ENCODE data around the gene RASSF5. TPM values are rescaled to one million over a fixed set of nuclear protein-coding genes. Genes with fewer than 3 reads are reported as not detected.

RASSF5 gene
- total and polyA plus RNA-seq, 9 of the 15 experiments (the other 6 are each of a cell fraction or from before 2014, with no cell fraction given): 6.1 to 41.0 (median 25.2) TPM

DNA sequence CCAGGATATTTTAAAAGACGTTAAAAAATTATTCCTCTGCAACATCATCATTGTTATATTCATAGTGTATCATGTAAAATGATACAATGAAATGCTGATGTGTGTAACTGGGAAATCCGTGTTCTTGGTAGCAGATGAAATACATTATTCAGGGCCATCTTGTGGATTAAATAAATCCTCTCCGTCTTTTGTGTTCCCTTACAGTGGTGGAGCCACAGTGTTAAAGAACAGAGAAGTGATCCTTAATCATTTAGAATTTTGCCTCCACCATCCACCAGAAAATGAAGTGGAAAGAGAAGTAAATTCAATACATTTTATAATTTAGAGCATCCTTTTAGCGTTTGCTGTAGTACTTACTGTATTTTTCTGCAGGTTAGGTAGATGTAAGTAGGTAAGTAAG, 129.3 kb downstream of the RASSF5 start:
- FAIRE-seq (no peak), ATAC-seq (no peak), DNase-seq (ENCODE audit: extremely low read depth in 1 of 4, low spot score in 3 of 4) (no peak)
- no peak for TF ChIP-seq CBX3 (IDR thresholded peaks at IDR 0.05; ENCODE audit: borderline replicate concordance in 1 of 2, low read length in 2 of 2)
- peak; percentile 41; the same call in 1 of the 2 replicates for TF ChIP-seq POLR2H (tag; IDR thresholded peaks at IDR 0.05; ENCODE audit: low read depth)
- intact Hi-C loops (cut with micrococcal nuclease): no loop called here
- no TSS peak for BruUV-seq (replicated peaks)
- CTCF ChIA-PET (ENCODE audit: low intra/inter-chr PET ratio): interaction anchor here (4.2 kb wide), 1 partner anchor 27 kb away, joined by 63 read pairs; no protein-coding TSS in a partner anchor
- POLR2A ChIA-PET: interaction anchor here (0.6 to 4.7 kb wide), 10 partner anchors 8 to 1860 kb away, joined by 3 to 57 read pairs (median 3); no protein-coding TSS in a partner anchor
- 7% methylated on average over 4 of the region's 4 CpGs for WGBS (ENCODE audit: insufficient coverage, low coverage, missing lambda C conversion rate)
- H3K9ac ChIP-seq (ENCODE audit: insufficient read depth in 1 of 2, low read depth in 2 of 2, low read length in 2 of 2): peak overlapping the region in 1 of 2 experiments; percentile 76; a peak in 3 of 4 replicates
- H3K9me1 ChIP-seq (ENCODE audit: control insufficient read depth, insufficient read depth, low read length): no peaks in the 10 kb centered on the region
- no peaks in the 10 kb centered on the region for H4K20me1 ChIP-seq (replicated peaks; ENCODE audit: control insufficient read depth, insufficient read depth, low read length)
- H3K79me2 ChIP-seq (ENCODE audit: control insufficient read depth, insufficient read depth, low read length): peaks cover 38% of the 10 kb centered on the region
- H2AFZ ChIP-seq (ENCODE audit: low read depth, low read length): no peak overlapping the region
- H3K4me3 ChIP-seq: peak overlapping the region; percentile 87
- no peaks in the 10 kb centered on the region for H3K9me3 ChIP-seq (replicated peaks; ENCODE audit: control insufficient read depth, insufficient read depth, low read depth, low read length)
- H3K27ac ChIP-seq (ENCODE audit: extremely low read depth, low read depth, low read length): no peak overlapping the region
- no peaks in the 10 kb centered on the region for H3K27me3 ChIP-seq (ENCODE audit: control insufficient read depth in 2 of 2, insufficient read depth in 2 of 2, low read length in 2 of 2)
- peaks cover 14 to 24% of the 10 kb centered on the region in 2 experiments for H3K4me1 ChIP-seq (replicated peaks in 1 of 2; ENCODE audit: control insufficient read depth in 2 of 2, insufficient read depth in 2 of 2, low read length in 2 of 2)
- H3K4me2 ChIP-seq (ENCODE audit: insufficient read depth, low read length): peak overlapping the region; percentile 69
- in situ Hi-C loops (cut with MboI): no loop called here
- H3K36me3 ChIP-seq (ENCODE audit: control insufficient read depth, insufficient read depth, low read length): peaks cover 25% of the 10 kb centered on the region

DNA sequence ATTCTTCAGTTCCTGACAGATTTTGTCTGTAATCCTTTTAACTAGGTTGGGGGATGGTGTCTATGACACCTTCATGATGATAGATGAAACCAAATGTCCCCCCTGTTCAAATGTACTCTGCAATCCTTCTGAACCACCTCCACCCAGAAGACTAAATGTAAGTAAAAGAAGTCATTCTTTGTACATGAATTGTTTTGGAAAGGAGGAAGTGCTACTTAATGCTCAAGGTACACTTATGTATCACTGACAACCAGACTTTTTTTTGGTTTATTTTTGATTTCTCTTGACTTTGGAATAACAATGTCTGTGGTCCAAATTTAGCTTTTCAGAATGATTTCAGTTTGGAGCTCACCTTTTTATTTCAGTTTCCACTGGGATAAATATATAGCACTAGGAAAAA, 130.3 kb downstream of the RASSF5 start:
- FAIRE-seq (no peak), ATAC-seq (no peak), DNase-seq (ENCODE audit: extremely low read depth in 1 of 4, low spot score in 3 of 4) (no peak)
- no peak overlapping the region for H3K27ac ChIP-seq (ENCODE audit: extremely low read depth, low read depth, low read length)
- H2AFZ ChIP-seq (ENCODE audit: low read depth, low read length): no peak overlapping the region
- peaks cover 38% of the 10 kb centered on the region for H3K79me2 ChIP-seq (ENCODE audit: control insufficient read depth, insufficient read depth, low read length)
- H3K36me3 ChIP-seq (ENCODE audit: control insufficient read depth, insufficient read depth, low read length): peaks cover 25% of the 10 kb centered on the region
- ChIA-PET CTCF (ENCODE audit: low intra/inter-chr PET ratio) (no interaction called here), POLR2A (interaction anchor here (0.8 to 4.7 kb wide), 4 partner anchors 11 to 75 kb away, joined by 3 to 57 read pairs (median 3); no protein-coding TSS in a partner anchor)
- in situ Hi-C loops (cut with MboI): no loop called here
- intact Hi-C loops (cut with micrococcal nuclease): no loop called here
- H3K4me2 ChIP-seq (ENCODE audit: insufficient read depth, low read length): peak overlapping the region; percentile 69; the same call in 1 of the 2 replicates
- peak overlapping the region in 1 of 2 experiments; percentile 76; a peak in 2 of 4 replicates for H3K9ac ChIP-seq (ENCODE audit: insufficient read depth in 1 of 2, low read depth in 2 of 2, low read length in 2 of 2)
- H3K27me3 ChIP-seq (ENCODE audit: control insufficient read depth in 2 of 2, insufficient read depth in 2 of 2, low read length in 2 of 2): no peaks in the 10 kb centered on the region
- peaks cover 14 to 24% of the 10 kb centered on the region in 2 experiments for H3K4me1 ChIP-seq (replicated peaks in 1 of 2; ENCODE audit: control insufficient read depth in 2 of 2, insufficient read depth in 2 of 2, low read length in 2 of 2)
- no peaks in the 10 kb centered on the region for H4K20me1 ChIP-seq (replicated peaks; ENCODE audit: control insufficient read depth, insufficient read depth, low read length)
- H3K9me1 ChIP-seq (ENCODE audit: control insufficient read depth, insufficient read depth, low read length): no peaks in the 10 kb centered on the region
- peak overlapping the region; percentile 87; the same call in 1 of the 2 replicates for H3K4me3 ChIP-seq
- no TSS peak for BruUV-seq (replicated peaks)
- H3K9me3 ChIP-seq (replicated peaks; ENCODE audit: control insufficient read depth, insufficient read depth, low read depth, low read length): no peaks in the 10 kb centered on the region
- TF ChIP-seq ZNF589 (CRISPR knock-in tag; IDR thresholded peaks at IDR 0.05; ENCODE audit: low read depth) (no peak), MXI1 (IDR thresholded peaks at IDR 0.05; ENCODE audit: low read depth, low read length) (no peak), KLF1 (tag; IDR thresholded peaks at IDR 0.05) (no peak), NONO (IDR thresholded peaks at IDR 0.05; ENCODE audit: low read depth in 2 of 2, low read length in 1 of 2) (0 out of 4 replicates have a peak, but pooled peaks of 1 of the 2 experiments have one; percentile 14), ELF2 (CRISPR knock-in tag; IDR thresholded peaks at IDR 0.05) (0 out of 2 replicates have a peak, but pooled peaks have one; percentile 8), MEIS2 (IDR thresholded peaks at IDR 0.05; ENCODE audit: partially characterized antibody) (peak; percentile 60), SPI1 (IDR thresholded peaks at IDR 0.05; ENCODE audit: borderline replicate concordance, low read depth, low read length) (peak; percentile 85), ZNF79 (CRISPR knock-in tag; IDR thresholded peaks at IDR 0.05; ENCODE audit: low read depth) (no peak)
- TF ChIP-seq, protein P1, sequence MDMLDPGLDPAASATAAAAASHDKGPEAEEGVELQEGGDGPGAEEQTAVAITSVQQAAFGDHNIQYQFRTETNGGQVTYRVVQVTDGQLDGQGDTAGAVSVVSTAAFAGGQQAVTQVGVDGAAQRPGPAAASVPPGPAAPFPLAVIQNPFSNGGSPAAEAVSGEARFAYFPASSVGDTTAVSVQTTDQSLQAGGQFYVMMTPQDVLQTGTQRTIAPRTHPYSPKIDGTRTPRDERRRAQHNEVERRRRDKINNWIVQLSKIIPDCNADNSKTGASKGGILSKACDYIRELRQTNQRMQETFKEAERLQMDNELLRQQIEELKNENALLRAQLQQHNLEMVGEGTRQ (CRISPR knock-in tag; IDR thresholded peaks at IDR 0.05): no peak
- TF ChIP-seq, protein P2, sequence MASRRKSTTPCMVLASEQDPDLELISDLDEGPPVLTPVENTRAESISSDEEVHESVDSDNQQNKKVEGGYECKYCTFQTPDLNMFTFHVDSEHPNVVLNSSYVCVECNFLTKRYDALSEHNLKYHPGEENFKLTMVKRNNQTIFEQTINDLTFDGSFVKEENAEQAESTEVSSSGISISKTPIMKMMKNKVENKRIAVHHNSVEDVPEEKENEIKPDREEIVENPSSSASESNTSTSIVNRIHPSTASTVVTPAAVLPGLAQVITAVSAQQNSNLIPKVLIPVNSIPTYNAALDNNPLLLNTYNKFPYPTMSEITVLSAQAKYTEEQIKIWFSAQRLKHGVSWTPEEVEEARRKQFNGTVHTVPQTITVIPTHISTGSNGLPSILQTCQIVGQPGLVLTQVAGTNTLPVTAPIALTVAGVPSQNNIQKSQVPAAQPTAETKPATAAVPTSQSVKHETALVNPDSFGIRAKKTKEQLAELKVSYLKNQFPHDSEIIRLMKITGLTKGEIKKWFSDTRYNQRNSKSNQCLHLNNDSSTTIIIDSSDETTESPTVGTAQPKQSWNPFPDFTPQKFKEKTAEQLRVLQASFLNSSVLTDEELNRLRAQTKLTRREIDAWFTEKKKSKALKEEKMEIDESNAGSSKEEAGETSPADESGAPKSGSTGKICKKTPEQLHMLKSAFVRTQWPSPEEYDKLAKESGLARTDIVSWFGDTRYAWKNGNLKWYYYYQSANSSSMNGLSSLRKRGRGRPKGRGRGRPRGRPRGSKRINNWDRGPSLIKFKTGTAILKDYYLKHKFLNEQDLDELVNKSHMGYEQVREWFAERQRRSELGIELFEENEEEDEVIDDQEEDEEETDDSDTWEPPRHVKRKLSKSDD (conservative IDR thresholded peaks at IDR 0.05; ENCODE audit: low read length): no peak

Measured in K562 (cell line).